ENCODE measurements around the gene ZNF598. TPM values are rescaled to one million over a fixed set of nuclear protein-coding genes. Genes with fewer than 3 reads are reported as not detected.

ZNF598 gene
- total RNA-seq, 1 donor from 2014 or later = 46.1 TPM

DNA sequence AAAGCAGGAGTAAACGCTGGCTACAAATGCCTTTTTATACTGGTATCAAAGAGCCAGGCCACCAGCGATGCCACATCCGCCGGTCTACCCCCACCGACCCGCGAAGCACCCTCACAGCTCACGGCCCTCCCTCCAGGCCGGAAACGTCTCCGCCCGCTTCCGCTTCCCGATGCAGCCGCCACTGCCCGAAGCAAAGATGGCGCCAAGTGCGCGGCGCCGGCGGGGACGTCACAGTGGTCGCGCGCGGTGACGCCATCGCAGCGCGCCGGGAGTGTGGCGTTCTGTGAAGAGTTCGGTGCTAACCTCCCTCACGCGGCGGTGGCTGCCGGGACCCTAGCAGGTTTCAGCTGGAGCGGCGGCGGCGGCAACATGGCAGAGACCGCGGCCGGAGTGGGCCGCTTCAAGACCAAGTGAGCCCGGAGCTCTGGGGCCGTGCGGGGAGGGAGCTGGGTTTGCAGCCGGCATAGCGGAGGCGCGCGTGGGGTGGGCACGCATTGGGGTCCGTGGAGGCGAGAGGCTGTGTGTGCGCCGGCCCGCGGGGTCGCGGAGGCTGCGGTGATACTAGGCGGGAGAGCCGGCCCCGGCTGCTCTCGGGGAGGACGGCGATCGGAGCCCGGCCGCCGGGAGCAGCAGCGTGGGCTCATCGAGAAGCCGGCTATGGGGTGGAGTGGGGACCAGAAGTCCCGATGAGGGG lies 37.7 kb downstream of the ZNF598 start, which contains the start of gene TBL3:
Gene TBL3, plus strand, starts transcription at position 258 of the 694 bp plus-strand sequence. Its CDS starts 112 bp downstream, at position 370.
- peak within 1 kb of the TSS; percentile 95 for H3K27ac Mint-ChIP-seq
- peak; percentile 94 for DNase-seq (ENCODE audit: extremely low spot score, unreplicated experiment)
- TF ChIP-seq, protein P1, sequence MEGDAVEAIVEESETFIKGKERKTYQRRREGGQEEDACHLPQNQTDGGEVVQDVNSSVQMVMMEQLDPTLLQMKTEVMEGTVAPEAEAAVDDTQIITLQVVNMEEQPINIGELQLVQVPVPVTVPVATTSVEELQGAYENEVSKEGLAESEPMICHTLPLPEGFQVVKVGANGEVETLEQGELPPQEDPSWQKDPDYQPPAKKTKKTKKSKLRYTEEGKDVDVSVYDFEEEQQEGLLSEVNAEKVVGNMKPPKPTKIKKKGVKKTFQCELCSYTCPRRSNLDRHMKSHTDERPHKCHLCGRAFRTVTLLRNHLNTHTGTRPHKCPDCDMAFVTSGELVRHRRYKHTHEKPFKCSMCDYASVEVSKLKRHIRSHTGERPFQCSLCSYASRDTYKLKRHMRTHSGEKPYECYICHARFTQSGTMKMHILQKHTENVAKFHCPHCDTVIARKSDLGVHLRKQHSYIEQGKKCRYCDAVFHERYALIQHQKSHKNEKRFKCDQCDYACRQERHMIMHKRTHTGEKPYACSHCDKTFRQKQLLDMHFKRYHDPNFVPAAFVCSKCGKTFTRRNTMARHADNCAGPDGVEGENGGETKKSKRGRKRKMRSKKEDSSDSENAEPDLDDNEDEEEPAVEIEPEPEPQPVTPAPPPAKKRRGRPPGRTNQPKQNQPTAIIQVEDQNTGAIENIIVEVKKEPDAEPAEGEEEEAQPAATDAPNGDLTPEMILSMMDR (conservative IDR thresholded peaks at IDR 0.05) = no peak
- peaks cover 16% of the 10 kb centered on the region for H3K4me1 Mint-ChIP-seq (ENCODE audit: unreplicated experiment)
- no peaks in the 10 kb centered on the region for H3K27me3 Mint-ChIP-seq
- H3K36me3 Mint-ChIP-seq = no peaks in the 10 kb centered on the region
- H3K4me3 Mint-ChIP-seq = peak within 1 kb of the TSS; percentile 94
- H3K9me3 Mint-ChIP-seq = no peaks in the 10 kb centered on the region

DNA sequence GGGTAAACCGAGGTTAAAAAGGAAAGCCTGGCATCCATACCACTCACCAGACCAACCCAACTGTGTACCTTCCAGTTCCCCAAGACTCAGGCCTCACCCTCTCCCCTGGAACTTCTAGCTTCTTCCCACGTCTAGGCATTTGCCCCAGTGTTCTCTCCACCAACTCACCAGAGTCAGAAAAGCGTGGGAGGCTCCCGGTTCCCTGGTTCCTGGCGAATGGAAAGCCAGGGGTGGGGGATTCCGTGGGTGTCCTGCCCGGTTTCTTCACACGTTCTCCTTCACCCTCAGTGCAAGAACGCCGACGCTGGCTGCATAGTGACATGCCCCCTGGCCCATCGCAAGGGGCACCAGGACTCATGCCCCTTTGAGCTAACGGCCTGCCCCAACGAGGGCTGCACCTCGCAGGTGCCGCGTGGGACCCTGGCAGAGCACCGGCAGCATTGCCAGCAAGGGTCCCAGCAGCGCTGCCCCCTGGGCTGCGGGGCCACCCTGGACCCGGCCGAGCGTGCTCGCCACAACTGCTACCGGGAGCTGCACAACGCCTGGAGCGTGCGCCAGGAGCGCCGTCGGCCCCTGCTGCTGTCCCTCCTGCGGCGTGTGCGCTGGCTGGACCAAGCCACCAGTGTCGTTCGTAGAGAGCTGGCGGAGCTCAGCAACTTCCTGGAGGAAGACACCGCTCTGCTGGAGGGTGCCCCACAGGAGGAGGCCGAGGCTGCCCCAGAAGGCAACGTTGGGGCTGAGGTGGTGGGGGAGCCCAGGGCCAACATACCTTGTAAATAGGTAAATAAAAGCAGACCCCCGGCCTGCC lies 41.3 kb downstream of the ZNF598 start:
- Mint-ChIP-seq H3K4me1 (ENCODE audit: unreplicated experiment) (peaks cover 29% of the 10 kb centered on the region), H3K4me3 (peak overlapping the region; percentile 66), H3K9me3 (no peaks in the 10 kb centered on the region), H3K27me3 (no peaks in the 10 kb centered on the region), H3K36me3 (peaks cover 8% of the 10 kb centered on the region), H3K27ac (no peak overlapping the region)
- no peak for DNase-seq (ENCODE audit: extremely low spot score, unreplicated experiment)
- TF ChIP-seq, protein P1 (conservative IDR thresholded peaks at IDR 0.05) = no peak

DNA sequence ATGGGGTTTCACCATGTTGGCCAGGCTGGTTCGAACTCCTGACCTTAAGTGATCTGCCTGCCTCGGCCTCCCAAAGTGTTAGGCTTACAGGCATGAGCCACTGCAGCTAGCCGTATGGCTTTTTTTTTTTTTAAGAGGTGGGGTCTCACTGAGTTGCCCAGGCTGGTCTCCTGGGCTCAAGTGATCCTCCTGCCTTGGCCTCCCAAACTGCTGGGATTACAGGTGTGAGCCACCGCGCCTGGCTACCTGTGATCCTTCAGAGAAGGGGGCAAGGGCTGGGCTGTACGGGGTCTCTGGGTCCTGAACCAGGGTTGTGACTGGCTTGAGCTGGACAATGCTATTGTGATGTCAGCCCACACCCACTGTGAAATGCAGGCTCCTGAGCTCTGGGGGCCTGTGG lies 43.2 kb downstream of the ZNF598 start, which contains the start of gene RNF151:
Gene RNF151, plus strand, starts transcription at position 397 of the 400 bp plus-strand sequence. CDS start 26 bp downstream, outside the sequence.
- Mint-ChIP-seq H3K27me3 (no peaks in the 10 kb centered on the region), H3K9me3 (no peaks in the 10 kb centered on the region), H3K27ac (peak within 1 kb of the TSS; percentile 96), H3K36me3 (peaks cover 8% of the 10 kb centered on the region), H3K4me3 (peak within 1 kb of the TSS; percentile 94), H3K4me1 (ENCODE audit: unreplicated experiment) (peaks cover 20% of the 10 kb centered on the region)
- TF ChIP-seq, protein P1 (conservative IDR thresholded peaks at IDR 0.05) = no peak
- no peak for DNase-seq (ENCODE audit: extremely low spot score, unreplicated experiment)

DNA sequence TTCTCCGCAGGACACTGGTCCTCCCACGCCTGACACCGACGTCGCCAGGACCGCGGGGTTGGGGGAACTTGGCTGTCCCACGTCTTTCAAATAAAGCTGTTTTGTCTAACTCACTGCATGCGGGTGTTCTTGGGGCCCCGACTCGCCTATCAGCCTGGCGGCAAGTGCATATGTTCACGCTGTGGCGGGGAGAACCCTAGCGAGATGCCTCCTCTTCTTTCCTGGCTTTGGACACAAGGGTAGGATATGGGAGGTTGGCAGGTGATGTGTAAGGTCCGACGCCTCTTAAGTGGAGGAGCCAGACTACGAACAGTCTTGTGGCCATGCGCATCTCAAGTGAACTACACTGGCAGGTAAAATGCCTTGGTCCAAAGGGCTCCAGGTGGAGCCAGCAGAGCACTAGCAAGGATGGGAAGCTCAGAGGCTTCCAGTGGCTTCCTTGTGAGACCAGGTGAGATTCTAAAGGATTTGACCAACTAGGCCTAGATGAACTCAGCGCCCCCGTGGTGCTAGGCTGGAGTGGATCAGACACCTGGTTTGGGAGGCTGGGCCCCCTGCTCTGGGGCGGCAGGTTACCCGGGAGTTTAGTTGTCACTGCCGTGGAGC lies 44.1 kb downstream of the ZNF598 start:
- Mint-ChIP-seq H3K4me3 (peak overlapping the region; percentile 94), H3K27ac (peak overlapping the region; percentile 96), H3K4me1 (ENCODE audit: unreplicated experiment) (peaks cover 22% of the 10 kb centered on the region), H3K36me3 (peaks cover 13% of the 10 kb centered on the region), H3K9me3 (no peaks in the 10 kb centered on the region), H3K27me3 (no peaks in the 10 kb centered on the region)
- TF ChIP-seq, protein P1 (conservative IDR thresholded peaks at IDR 0.05) = no peak
- no peak for DNase-seq (ENCODE audit: extremely low spot score, unreplicated experiment)

DNA sequence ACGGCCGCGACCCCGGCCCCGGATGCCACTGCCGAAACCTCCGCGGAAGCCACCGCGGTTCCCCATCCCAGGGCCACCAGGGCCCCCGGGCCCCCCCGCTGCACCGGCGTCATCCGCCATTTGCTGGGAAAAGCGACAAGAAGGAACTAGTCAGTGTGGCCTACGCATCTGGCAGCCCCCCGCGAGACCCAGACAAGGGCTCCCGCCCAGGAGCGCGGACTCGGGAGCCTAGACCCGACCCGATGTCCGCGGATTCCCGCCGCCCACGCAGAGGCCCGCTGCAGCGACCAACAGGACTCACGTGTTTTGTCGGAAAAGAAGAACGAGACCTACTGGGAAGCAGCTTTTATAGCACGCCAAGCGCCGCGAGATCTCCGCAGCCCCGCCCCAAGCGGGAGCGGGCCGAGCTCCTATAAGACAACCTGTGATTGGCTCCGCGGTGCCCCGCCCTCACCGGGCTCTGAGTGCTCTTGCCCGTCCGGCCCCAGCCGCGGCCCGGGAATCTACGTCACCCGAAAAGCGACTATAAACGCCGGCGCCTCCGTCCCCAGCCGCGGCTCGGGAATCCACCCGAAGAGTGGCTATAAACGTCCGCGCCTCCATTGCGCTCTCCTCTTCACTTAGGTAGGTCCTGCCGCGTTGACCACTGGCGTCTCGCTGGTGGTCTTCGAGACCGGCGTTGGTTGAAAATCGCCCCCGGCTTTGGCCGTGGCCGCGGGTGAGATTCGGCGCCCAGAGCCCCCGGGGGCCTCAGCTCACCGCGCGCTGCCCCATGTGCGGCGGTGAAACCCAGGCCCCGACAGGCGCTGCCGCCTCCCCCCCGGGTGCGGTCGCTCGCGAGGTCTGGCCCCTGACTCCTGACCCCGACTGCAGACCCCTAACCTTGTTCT lies 44.9 kb downstream of the ZNF598 start, which contains the start of gene RPS2:
Gene RPS2, minus strand, starts transcription at position 321 of the 890 bp plus-strand sequence. Its CDS starts 201 bp downstream, at position 120.
- H3K4me3 Mint-ChIP-seq = peak within 1 kb of the TSS; percentile 94
- peaks cover 13% of the 10 kb centered on the region for H3K36me3 Mint-ChIP-seq
- H3K27ac Mint-ChIP-seq = peak within 1 kb of the TSS; percentile 96
- DNase-seq (ENCODE audit: extremely low spot score, unreplicated experiment) = peak; percentile 98
- no peaks in the 10 kb centered on the region for H3K27me3 Mint-ChIP-seq
- H3K4me1 Mint-ChIP-seq (ENCODE audit: unreplicated experiment) = peaks cover 26% of the 10 kb centered on the region
- no peaks in the 10 kb centered on the region for H3K9me3 Mint-ChIP-seq
- TF ChIP-seq, protein P1 (conservative IDR thresholded peaks at IDR 0.05) = no peak
